CD4-positive, alpha-beta T cell treated with Interleukin-2 at 100 ng/mL for 4 hours (primary cell): Measurements from ENCODE around the gene TMEM267.
"Not testable (repeated sequence)": the region's sequence is repeated elsewhere in the genome, so short reads cannot be mapped to it uniquely, and the experiment has no call there.

Source experiments
- DNase-seq: peaks from one replicate; pipeline ENCODE4 v3.0.0-alpha.2; 2020; ENCODE audit warnings: low spot score

The TMEM267 gene, protein sequence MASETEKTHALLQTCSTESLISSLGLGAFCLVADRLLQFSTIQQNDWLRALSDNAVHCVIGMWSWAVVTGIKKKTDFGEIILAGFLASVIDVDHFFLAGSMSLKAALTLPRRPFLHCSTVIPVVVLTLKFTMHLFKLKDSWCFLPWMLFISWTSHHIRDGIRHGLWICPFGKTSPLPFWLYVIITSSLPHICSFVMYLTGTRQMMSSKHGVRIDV

GRCh38 chr5:43483298-43484105 is at the start of gene TMEM267:
TSS of gene TMEM267 (minus strand) at chr5:43483865. CDS start at chr5:43453969, 29,896 bp downstream.
- peak; percentile 91 for DNase-seq

DNA sequence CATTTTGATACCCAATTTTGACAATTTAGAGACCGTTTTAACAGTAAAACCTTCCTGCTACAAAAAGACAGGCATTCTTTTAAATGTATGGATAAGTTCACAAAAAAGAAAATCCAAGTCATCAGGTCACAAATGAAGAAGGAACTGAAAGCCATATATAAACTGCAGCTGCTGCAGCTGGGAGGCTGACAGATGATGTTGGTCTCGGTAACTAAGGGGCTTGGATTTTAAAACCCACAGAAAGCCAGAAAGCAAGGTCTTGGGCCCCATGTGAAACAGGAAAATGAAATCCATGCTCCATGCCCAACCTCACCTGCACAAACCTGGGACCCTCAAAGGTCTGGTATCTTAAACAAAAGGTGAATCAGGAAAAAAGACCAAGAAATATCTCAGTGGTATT is 47.0 kb upstream of the TMEM267 start:
- DNase-seq = no peak

DNA sequence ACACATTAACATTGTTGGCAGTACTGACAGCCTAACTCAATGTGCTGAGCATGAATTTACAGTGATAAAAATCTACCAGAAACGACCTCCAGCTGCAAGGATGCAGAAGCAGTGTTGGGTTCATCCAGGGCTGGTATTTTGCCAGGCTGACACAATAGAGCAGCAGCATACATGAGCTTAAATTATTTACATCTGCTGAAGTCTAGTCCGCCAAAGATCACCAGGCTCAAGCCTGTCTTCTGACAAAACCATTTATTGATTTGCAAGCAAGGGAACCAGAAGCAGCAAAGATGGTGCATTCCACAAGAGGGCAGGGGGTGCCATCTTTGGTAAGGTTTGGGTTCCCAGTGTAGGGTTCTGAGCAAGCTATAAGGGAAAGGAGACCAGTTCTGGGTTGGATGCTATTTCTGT is 40.0 kb upstream of the TMEM267 start:
- no peak for DNase-seq

- no peak for DNase-seq
Measured at GRCh38 chr5:43520615-43521014, 37.0 kb upstream of the TMEM267 start.

DNA sequence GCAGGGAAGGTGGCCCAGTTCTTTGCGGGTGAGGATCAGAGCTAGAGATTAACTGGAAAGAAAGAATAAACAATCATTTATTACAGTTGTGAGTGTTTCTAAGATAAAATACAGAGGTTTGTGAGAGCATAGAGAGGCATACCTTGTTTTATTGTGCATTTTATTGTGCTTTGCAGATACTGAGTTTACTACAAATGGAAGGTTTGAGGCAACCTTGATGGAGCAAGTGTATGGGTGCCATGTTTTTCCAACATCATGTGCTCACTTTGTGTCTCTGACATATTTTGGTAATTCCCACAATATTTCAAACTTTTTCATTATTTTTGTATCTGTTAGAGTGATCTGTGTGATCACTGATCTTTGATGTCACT is 32.0 kb upstream of the TMEM267 start:
- DNase-seq = no peak

DNA sequence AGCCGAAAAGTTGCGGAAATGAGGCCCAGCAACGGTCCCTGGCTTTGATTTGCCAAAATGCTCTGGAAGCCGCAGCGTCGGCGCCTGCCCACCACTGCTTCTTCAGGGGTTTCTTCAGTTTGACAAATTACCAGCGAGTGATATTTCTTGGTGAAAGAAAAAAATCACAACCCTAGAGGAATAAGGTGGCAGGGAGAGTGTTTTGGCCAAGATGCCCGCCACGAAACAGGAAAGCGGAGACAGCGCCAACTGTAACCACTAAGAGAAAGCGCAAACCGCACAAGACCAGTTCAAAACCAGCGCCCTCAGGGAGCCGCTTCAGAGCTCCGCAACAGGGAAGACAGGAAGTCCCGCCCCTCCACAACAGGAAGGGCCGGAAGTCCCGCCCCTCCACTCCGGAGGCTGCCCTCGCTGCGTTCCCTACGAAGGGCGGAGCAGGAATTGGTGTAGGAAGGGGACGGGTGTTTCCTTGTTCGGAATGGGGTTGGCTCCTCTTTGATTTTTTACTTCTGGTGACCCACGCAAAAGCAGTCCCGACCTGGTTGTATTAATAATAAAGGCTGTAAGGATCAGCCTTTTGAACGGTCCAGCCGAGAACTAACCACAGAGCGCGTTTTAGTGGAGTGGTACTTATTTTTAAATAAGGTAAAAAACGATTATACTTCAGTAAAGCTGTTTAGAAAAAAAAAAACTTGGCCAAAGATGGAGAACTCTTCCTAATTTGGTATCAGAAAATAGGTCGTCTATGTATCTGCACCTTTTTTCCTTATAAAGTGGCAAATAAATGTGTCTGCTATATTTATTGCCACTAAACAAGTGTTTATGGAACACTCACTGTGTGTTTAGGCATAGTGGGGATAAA is 31.4 kb upstream of the TMEM267 start, which contains the start of gene C5orf34:
TSS of gene C5orf34 (minus strand) at position 333 of the 862 bp plus-strand sequence. CDS start 5,809 bp downstream, outside the sequence.
- DNase-seq = peak; percentile 95

GRCh38 chr5:43514471-43514815 is 30.8 kb upstream of the TMEM267 start:
- no peak for DNase-seq

- no peak for DNase-seq
Measured at GRCh38 chr5:43514025-43514424, 30.4 kb upstream of the TMEM267 start.

GRCh38 chr5:43511062-43511461 is 27.4 kb upstream of the TMEM267 start:
- not testable (repeated sequence) for DNase-seq

DNA sequence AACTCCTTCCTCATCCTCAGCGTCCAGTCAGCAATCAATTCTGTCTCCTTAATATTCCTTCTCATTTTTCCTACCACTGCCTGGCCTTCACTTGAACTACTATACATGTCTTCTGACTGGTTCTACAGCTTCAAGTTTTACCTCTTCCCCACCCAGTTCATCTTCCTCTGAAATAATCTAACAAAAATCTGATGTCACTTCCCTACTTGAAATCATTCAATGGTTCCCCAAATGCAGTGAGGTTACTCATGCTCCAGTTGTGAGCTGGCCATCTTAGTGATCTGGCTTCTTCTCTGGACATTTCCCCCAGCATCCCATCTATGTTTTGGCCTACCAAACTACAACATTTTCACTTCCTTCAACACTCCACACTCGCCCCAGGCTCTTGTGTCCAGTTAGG is 14.9 kb upstream of the TMEM267 start:
- no peak for DNase-seq

GRCh38 chr5:43497311-43498104 is 13.8 kb upstream of the TMEM267 start:
- DNase-seq = no peak

- no peak for DNase-seq
Measured at GRCh38 chr5:43491326-43491725, 7.7 kb upstream of the TMEM267 start.

GRCh38 chr5:43486353-43486752 is 2.7 kb upstream of the TMEM267 start:
- no peak for DNase-seq

DNA sequence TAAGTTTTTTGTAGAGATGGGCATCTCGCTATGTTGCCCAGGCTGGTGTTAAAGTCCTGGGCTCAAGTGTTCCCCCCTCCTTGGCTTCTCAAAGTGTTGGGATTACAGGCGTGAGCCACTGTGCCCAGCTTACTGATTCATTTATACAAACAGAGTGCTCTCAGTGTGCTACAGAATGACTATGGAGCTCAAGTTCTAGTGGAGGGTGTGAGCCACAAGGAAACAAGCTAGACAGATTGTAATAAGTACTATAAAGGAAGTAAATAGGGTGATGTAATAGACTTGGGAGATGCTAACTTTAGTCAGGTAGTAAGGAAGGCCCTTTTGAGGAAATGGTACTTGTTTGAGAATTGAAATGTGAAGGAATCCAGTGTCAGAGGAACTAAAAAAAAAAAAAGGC is 1.7 kb upstream of the TMEM267 start:
- DNase-seq = peak; percentile 4

- peak; percentile 91 for DNase-seq
Measured at GRCh38 chr5:43484106-43484849, 613 bp upstream of the TMEM267 start.

GRCh38 chr5:43482490-43483297 is 971 bp downstream of the TMEM267 start:
- DNase-seq = no peak

GRCh38 chr5:43469671-43470391 is 13.8 kb downstream of the TMEM267 start:
- DNase-seq = no peak

- DNase-seq = no peak
Measured at GRCh38 chr5:43467100-43467499, 16.6 kb downstream of the TMEM267 start.

DNA sequence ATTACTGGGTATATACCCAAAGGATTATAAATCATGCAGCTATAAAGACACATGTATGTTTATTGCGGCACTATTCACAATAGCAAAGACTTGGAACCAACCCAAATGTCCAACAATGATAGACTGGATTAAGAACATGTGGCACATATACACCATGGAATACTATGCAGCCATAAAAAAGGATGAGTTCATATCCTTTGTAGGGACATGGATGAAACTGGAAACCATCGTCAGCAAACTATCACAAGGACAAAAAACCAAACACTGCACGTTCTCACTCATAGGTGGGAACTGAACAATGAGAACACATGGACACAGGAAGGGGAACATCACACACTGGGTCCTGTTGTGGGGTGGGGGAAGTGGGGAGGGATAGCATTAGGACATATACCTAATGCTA is 18.2 kb downstream of the TMEM267 start:
- DNase-seq = not testable (repeated sequence)

- no peak for DNase-seq
Measured at GRCh38 chr5:43461066-43461465, 22.6 kb downstream of the TMEM267 start.
